Parathyroid adenoma (tissue), 2 donors: Measurements from ENCODE around the gene FLT3LG.

ENCODE experiments used
- H2AFZ ChIP-seq: fragments of 300-600 bp; sonication (generic); one replicate; pipeline ENCODE4 v1.7.0; 2017; ENCODE audit warnings: antibody characterized with exemption, mild to moderate bottlenecking
- H3K27ac ChIP-seq: fragments of 300-600 bp; sonication (generic); one replicate; pipeline ENCODE4 v1.7.0; 2017
- H3K27me3 ChIP-seq: fragments of 300-600 bp; sonication (generic); one replicate; pipeline ENCODE4 v1.7.0; 2017; ENCODE audit warnings: low read length; ENCODE audit not compliant: control insufficient read depth, insufficient read depth
- H3K36me3 ChIP-seq: fragments of 300-600 bp; sonication (generic); one replicate; pipeline ENCODE4 v1.7.0; 2017; ENCODE audit warnings: low read length; ENCODE audit not compliant: control insufficient read depth, insufficient read depth
- H3K4me1 ChIP-seq: fragments of 300-600 bp; sonication (generic); one replicate; pipeline ENCODE4 v1.7.0; 2017; ENCODE audit warnings: control low read depth
- H3K4me2 ChIP-seq: fragments of 300-600 bp; sonication (generic); one replicate; pipeline ENCODE4 v1.7.0; 2017; ENCODE audit warnings: low read length
- H3K4me3 ChIP-seq: fragments of 300-600 bp; sonication (generic); one replicate; pipeline ENCODE4 v1.7.0; 2017; ENCODE audit warnings: low read depth, low read length
- H3K79me2 ChIP-seq: fragments of 300-600 bp; sonication (generic); one replicate; pipeline ENCODE4 v1.7.0; 2017; ENCODE audit warnings: control low read depth
- H3K9ac ChIP-seq: fragments of 300-600 bp; sonication (generic); one replicate; pipeline ENCODE4 v1.7.0; 2017; ENCODE audit warnings: mild to moderate bottlenecking
- H3K9me3 ChIP-seq: fragments of 300-600 bp; sonication (generic); one replicate; pipeline ENCODE4 v1.7.0; 2017; ENCODE audit warnings: low read length; ENCODE audit not compliant: control insufficient read depth
- CTCF ChIP-seq: fragments of 300-600 bp; sonication (generic); IDR thresholded peaks from one replicate; pipeline ENCODE4 v1.7.0; 2017; ENCODE audit warnings: antibody characterized with exemption, mild to moderate bottlenecking
- donor health status: primary hyperparathyroidism.

FLT3LG gene

GRCh38 chr19:49427855-49428546, 46.0 kb upstream of the FLT3LG start:
- peaks cover 29% of the 10 kb centered on the region for H3K27me3 ChIP-seq
- H3K9me3 ChIP-seq: no peaks in the 10 kb centered on the region
- H2AFZ ChIP-seq: peak overlapping the region; percentile 65
- no peaks in the 10 kb centered on the region for H3K4me1 ChIP-seq
- no peaks in the 10 kb centered on the region for H3K36me3 ChIP-seq
- no peak overlapping the region for H3K27ac ChIP-seq
- H3K4me3 ChIP-seq: peak overlapping the region; percentile 1
- no peak for TF ChIP-seq CTCF
- H3K79me2 ChIP-seq: no peaks in the 10 kb centered on the region
- no peak overlapping the region for H3K9ac ChIP-seq
- peak overlapping the region; percentile 62 for H3K4me2 ChIP-seq

GRCh38 chr19:49428547-49429451, 45.2 kb upstream of the FLT3LG start:
- Histone ChIP-seq H3K27me3 (peaks cover 21% of the 10 kb centered on the region), H3K9me3 (no peaks in the 10 kb centered on the region), H2AFZ (no peak overlapping the region), H3K4me2 (peak overlapping the region; percentile 62), H3K27ac (no peak overlapping the region), H3K9ac (no peak overlapping the region), H3K79me2 (no peaks in the 10 kb centered on the region), H3K36me3 (no peaks in the 10 kb centered on the region), H3K4me3 (peak overlapping the region; percentile 1), H3K4me1 (no peaks in the 10 kb centered on the region)
- no peak for TF ChIP-seq CTCF

GRCh38 chr19:49430172-49430677, 43.8 kb upstream of the FLT3LG start:
- H3K9ac ChIP-seq: no peak overlapping the region
- no peak for TF ChIP-seq CTCF
- H3K4me1 ChIP-seq: no peaks in the 10 kb centered on the region
- no peaks in the 10 kb centered on the region for H3K36me3 ChIP-seq
- no peak overlapping the region for H3K4me2 ChIP-seq
- no peak overlapping the region for H3K27ac ChIP-seq
- peaks cover 19% of the 10 kb centered on the region for H3K27me3 ChIP-seq
- no peak overlapping the region for H2AFZ ChIP-seq
- H3K9me3 ChIP-seq: no peaks in the 10 kb centered on the region
- no peaks in the 10 kb centered on the region for H3K79me2 ChIP-seq
- no peak overlapping the region for H3K4me3 ChIP-seq

- no peaks in the 10 kb centered on the region for H3K4me1 ChIP-seq
- no peaks in the 10 kb centered on the region for H3K36me3 ChIP-seq
- no peak overlapping the region for H2AFZ ChIP-seq
- peaks cover 14% of the 10 kb centered on the region for H3K27me3 ChIP-seq
- no peak overlapping the region for H3K27ac ChIP-seq
- TF ChIP-seq CTCF: no peak
- H3K4me3 ChIP-seq: no peak overlapping the region
- no peak overlapping the region for H3K4me2 ChIP-seq
- H3K9me3 ChIP-seq: no peaks in the 10 kb centered on the region
- no peak overlapping the region for H3K9ac ChIP-seq
- H3K79me2 ChIP-seq: no peaks in the 10 kb centered on the region
Observed at GRCh38 chr19:49430678-49431329, 43.2 kb upstream of the FLT3LG start.
